Adipose tissue (tissue), 3 donors: ENCODE results near the gene HOXB13. TPM values are rescaled to one million over a fixed set of nuclear protein-coding genes. Genes with fewer than 3 reads are reported as not detected.

Experiments used
- H3K27ac ChIP-seq: one replicate; pipeline ENCODE4 v1.5.1; 2013; ENCODE audit warnings: low read depth, low read length
- WGBS, 3 donors: extraction: QIAGEN DNeasy Blood & Tissue Kit; methylation state at CpG; one replicate each; pipeline ENCODE4 v1.1.7; 2013; 5-methylcytosine and 5-hydroxymethylcytosine counted together
- polyA plus RNA-seq, 3 donors: library from polyadenylated mRNA; stranded (reverse); fragments of 200-250 nt; gene quantifications; one replicate each; pipeline ENCODE4 v1.2.3, GENCODE V29; 2013
- donor health status: healthy with polysubstance abuse.
- donor health status: Bipolar disorder and iron deficiency.
- donor health status: healthy.

Gene HOXB13
- polyA plus RNA-seq, 3 donors = not detected

- no peak overlapping the region for H3K27ac ChIP-seq
Measured at GRCh38 chr17:48731355-48731754, 2.8 kb upstream of the HOXB13 start.

GRCh38 chr17:48730240-48730550 lies 1.6 kb upstream of the HOXB13 start:
- 27 to 47% (median 29%) methylated on average over 3 of the region's 3 CpGs for WGBS, 3 donors
- H3K27ac ChIP-seq = no peak overlapping the region

DNA sequence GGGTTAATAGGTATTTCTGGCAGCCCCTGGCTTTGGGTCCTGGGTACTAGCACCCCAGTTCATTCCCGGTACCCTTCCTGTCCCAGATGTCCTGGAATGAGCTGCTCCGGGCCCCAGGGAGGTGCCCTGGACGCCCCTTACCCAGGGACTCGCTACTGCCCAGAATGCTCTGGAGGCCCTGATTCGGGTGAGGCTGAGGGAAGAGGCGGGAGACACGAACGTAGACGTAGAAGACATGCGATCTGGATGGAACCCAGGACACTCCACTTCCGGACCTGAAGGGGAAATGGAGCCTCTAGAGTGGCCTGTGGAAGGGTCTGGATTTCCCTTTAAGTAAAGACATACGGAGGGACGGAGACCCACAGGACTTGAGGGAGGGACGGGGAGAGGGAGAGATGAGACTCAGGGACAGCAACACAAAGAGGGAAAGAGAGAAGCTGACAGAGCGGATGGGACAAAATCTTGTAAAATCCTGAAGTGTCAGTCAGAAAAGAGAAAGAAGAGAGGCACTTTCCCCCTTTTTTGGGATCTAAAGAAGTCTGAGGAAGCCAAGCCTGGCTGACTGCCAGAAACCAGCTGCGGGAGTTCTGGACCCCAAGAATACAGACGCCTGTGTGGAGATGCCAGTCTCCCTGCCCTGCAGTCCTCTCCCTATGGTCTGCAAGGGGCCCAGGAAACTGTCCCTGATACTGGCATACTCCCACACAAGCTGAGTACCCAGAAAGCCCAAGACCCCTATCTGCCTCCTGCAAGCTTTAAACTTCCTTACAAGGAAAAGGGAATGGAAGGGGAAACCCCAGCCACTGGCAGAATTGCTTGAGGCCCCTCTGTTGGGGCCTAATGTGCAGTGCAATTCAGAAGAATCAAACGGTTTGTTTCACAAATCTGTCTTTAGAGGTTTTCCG lies 1.0 kb upstream of the HOXB13 start:
- 5 to 8% (median 7%) methylated on average over 19 of the region's 19 CpGs for WGBS, 3 donors
- H3K27ac ChIP-seq = no peak overlapping the region

GRCh38 chr17:48727415-48728175 lies 955 bp downstream of the HOXB13 start:
- no peak overlapping the region for H3K27ac ChIP-seq
- WGBS, 3 donors = 24 to 43% (median 27%) methylated on average over 9 of the region's 9 CpGs

- H3K27ac ChIP-seq = no peak overlapping the region
- WGBS, 3 donors = 8 to 11% (median 9%) methylated on average over 20 of the region's 20 CpGs
Measured at GRCh38 chr17:48726916-48727286, 1.6 kb downstream of the HOXB13 start.

DNA sequence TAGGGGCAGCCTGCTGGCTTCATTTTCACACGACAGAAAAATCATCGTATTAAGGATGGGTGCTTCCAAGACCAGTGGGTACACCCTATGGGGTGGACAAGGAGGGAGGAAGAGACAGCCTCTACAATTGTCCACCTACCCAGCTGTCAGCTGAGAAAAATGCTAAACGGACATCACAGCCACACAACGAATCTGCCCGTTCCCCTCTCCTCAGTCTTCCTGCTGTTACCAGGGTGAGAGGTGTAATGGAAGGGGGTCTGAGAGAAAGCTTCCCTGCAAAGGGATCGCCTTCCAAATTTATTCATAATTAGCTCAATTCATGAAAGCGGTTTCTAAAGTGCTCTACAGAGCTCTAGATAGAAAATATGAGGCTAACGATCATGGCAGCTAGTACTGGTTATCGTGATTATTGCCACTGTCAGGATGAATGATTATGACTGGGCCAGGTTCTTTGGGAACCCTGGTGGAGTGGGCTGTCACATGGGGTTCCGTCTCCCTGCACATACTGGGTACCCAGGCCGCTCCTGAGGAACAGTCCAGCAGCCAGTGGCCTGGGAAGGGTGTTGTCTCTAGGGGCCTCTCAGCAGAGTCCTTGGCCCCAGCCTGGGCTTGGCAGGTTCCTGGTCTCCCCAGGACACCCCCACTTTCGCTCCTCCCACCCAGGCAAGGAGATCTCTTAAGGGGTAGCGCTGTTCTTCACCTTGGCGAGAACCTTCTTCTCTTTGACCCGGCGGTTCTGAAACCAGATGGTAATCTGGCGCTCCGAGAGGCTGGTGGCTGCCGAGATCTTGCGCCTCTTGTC lies 2.2 kb downstream of the HOXB13 start:
- H3K27ac ChIP-seq = no peak overlapping the region
- WGBS, 3 donors = 12 to 14% (median 12%) methylated on average over 20 of the region's 20 CpGs

DNA sequence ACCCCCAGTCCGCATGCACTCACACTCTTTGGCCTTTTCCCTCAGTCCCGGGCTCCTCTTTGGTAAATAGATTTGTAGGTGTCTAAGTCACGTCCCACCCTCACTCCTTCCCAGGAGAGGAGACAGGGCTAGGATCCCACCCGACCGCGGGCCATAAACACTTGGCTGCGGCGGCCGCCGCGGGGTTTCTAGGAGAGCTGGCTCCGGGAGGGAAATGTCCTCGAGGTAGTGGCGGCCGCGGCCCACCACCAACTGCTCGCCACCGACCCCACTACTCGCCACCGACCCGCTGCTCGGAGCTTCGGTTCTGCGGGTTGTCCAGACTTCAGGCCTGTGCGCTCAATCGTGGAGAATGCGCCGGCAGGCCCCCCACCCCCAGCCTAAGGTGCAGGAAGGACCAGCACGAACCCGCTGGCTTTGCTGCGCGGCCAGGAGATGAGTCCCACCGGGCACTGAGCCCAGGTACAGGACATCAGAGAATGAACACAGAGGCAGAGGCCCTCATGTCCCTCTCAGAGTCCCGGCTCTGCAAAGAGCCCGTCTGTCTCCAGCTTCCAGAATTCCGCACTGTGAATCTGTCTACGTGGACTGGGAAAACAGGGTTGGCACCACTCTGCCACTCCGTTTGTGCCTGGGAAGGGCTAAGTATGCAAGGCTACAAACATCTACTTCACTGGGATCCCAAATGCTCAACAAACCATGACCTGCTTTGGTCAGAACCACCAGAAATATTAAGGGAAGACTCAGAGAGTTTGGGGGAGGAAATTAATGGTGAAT lies 3.1 kb downstream of the HOXB13 start:
- no peak overlapping the region for H3K27ac ChIP-seq
- 5 to 6% (median 5%) methylated on average over 37 to 38 of the region's 38 CpGs for WGBS, 3 donors

DNA sequence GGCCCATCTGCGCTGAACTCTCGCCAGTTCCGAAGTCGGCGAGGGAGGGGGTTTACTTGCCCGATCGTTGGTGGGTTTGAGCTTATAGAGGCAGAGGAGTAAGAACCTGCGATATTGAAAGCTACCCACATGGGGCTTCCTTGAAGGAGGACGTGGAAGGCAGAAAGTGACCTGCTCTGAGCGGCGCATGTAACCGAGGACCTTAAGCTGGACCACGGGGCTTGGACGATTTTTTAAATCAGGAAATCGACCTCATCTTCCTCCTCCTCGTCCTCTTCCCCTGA lies 3.6 kb downstream of the HOXB13 start:
- H3K27ac ChIP-seq = no peak overlapping the region
- whole genome bisulfite sequencing, 3 donors = 1 to 4% (median 3%) methylated on average over 16 of the region's 16 CpGs

DNA sequence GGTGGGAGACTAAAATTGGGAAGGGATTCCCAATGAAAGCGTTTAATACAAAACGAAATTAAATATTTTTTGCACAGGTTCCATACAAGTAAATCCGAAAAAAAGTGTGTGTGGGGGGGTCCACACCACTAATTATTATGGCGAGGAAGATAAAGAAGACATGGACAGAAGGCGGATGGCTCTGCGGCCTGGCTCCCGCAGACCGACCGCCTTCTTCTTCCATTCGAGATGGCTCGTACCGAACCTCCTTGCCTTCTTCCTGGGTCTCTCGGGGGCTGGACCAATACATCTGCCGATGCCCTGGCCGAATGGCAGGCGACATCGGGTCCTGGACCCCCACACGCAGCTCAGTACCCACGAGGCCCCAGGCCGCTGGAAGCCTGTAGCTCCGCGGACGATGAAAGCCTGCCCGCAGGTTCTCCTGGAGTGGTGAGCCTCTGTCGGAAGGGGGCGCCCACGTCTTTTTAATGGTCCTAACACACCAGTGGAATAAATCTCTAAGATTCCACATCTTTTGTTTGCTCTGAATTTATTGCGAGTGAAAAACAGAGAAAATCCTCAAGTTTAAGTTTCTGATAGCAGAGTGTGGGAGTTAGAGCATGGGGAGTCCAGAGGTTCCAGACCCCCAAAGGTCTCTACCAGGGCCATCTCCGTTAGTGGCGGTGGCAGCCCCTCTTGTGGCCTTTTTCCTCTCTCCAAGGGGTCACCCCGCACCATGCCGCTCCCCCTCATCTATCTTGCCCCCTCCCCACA lies 4.1 kb downstream of the HOXB13 start:
- no peak overlapping the region for H3K27ac ChIP-seq
- 6 to 9% (median 7%) methylated on average over 32 of the region's 32 CpGs for WGBS, 3 donors

DNA sequence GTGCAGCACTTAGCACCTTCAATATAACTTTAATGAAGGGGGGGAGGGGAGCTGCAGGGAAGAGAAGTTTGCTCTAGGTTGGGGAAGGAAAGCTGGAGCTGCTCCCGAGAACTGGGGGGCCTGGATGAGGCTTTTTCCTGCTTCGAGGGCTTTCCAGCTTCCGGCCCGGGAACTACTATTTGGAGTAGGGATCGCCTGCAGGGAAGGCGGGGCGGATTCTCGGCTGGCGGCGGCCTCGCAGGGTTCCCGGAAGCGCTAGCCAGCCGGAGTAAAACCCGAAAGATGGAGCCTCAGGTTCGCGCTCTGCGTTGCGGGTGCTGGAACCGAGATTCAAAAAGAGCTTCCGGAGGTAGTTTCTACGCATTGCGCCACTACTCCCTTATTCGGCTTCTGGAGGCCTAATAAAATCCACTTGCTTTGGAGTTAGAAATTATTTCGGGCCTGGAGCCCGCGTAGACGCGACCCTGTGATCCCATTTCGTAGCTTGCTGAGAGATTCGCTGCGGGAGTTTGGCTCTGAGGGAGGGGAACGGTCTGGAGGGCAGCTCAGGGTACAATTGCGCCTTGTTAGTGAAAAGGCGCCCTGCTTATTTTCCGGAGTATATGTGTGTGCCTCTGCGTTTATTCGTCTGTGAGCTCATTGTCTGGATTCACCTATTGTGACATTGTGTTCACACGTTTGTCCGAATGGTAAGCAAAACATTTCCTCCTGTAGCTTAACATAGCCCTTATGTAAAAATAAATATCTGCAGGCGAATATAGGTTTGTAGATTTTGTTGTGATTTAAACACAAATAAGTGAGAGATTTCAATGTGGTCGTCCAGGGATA lies 4.9 kb downstream of the HOXB13 start:
- H3K27ac ChIP-seq = no peak overlapping the region
- 10 to 11% (median 10%) methylated on average over 42 of the region's 42 CpGs for WGBS, 3 donors

DNA sequence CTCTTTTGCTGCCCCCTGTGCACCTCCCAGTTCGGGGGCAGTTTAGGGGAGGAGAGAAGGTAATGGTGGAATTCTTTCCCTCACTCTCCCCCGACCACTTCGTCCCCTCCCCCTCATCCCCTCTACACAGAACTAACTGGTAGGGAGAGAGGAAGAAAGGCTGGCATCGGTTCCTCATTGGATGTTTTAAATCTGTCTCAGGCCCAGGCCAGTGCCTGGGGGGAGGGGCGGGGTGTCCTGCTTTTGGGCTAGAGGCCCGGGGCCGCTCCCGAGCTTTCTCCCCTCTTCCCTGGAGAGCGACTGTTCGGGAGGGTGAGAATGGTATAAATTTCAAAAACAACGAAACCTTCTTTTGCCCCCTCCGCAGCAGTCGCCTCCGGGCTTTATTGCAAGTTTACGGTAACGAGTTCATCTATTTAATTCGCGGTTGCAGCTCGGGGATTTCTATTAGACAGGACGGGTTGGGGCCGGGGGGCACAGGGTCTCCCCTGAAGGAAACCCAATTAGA lies 5.6 kb downstream of the HOXB13 start, which contains the start of gene PRAC2:
Gene PRAC2 (plus strand): TSS at position 271 of the 508 bp plus-strand sequence. CDS start 1,226 bp downstream, outside the sequence.
- 4 to 6% (median 6%) methylated on average over 21 of the region's 21 CpGs for WGBS, 3 donors
- H3K27ac ChIP-seq = no peak within 1 kb of the TSS

GRCh38 chr17:48722201-48722907 lies 6.2 kb downstream of the HOXB13 start, which contains the start of gene PRAC1:
PRAC1 (minus strand) TSS chr17:48722518; CDS start chr17:48722392, 126 bp downstream.
- WGBS, 3 donors = 6 to 10% (median 9%) methylated on average over 21 of the region's 21 CpGs
- no peak within 1 kb of the TSS for H3K27ac ChIP-seq

DNA sequence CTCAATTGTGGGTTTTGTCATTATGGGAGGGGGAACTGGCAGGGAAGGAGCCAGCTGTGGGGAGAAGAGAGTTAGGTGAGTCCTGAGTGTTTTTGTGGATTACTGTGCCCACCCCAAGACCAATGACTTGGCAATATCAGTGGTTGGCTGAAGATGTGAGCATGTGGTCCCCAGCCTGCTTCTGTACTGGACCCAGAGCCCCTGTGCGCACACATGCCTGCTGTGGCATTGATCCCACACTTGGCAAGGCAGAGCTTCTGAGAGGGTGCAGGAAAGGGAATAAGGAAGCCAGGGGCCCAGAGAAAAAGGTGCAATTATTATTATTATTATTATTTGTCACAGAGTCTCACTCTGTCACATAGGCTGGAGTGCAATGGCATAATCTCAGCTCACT lies 7.5 kb downstream of the HOXB13 start:
- 81 to 94% (median 88%) methylated on average over 1 of the region's 1 CpG for WGBS, 3 donors
- H3K27ac ChIP-seq = no peak overlapping the region

DNA sequence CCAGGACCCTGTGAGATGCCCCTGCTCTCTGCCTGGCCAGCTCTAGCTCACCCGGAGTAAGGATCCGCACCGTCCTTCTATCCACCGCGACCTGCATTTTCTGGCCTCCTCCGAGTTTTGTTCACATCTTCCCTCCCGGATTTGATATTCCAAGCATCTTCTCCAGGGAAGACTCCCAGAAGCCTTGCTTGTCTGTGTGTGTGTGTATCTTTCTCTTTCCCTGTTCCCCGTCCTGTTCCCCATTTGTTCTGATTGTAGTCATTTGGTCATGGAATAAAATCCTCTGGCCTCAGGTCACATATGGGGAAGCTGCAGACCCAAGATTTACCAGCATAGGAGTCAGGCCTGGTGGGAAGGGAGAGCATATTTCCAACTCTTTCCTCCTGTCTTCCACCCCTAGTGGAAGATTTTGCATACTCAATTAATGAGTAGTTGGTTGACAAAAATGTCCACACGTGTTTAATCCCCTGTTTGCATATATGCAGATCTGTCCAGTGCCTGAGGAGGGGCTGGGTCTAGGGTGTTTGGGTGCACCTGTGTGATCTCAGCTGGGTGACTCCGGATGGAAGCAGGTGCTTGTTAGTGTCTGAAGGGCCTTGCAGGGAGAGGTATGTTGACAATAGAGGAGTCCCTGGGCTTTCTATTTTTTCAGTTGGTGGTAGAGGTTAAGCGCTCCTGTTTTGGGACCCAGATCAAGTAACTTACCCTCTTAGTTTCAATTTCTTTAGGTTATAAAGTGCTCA lies 8.1 kb downstream of the HOXB13 start:
- WGBS, 3 donors = 19 to 31% (median 26%) methylated on average over 11 of the region's 11 CpGs
- no peak overlapping the region for H3K27ac ChIP-seq

GRCh38 chr17:48719642-48720265 lies 8.8 kb downstream of the HOXB13 start:
- no peak overlapping the region for H3K27ac ChIP-seq
- 4 to 13% (median 13%) methylated on average over 36 to 37 of the region's 37 CpGs for WGBS, 3 donors
